Parathyroid adenoma (tissue), 2 donors: ENCODE results near the gene ALDH4A1.

ENCODE experiments used
- H2AFZ ChIP-seq: fragments of 300-600 bp; sonication (generic); one replicate; pipeline ENCODE4 v1.7.0; 2017; ENCODE audit warnings: antibody characterized with exemption, mild to moderate bottlenecking
- H3K27ac ChIP-seq: fragments of 300-600 bp; sonication (generic); one replicate; pipeline ENCODE4 v1.7.0; 2017
- H3K27me3 ChIP-seq: fragments of 300-600 bp; sonication (generic); one replicate; pipeline ENCODE4 v1.7.0; 2017; ENCODE audit warnings: low read length; ENCODE audit not compliant: control insufficient read depth, insufficient read depth
- H3K36me3 ChIP-seq: fragments of 300-600 bp; sonication (generic); one replicate; pipeline ENCODE4 v1.7.0; 2017; ENCODE audit warnings: low read length; ENCODE audit not compliant: control insufficient read depth, insufficient read depth
- H3K4me1 ChIP-seq: fragments of 300-600 bp; sonication (generic); one replicate; pipeline ENCODE4 v1.7.0; 2017; ENCODE audit warnings: control low read depth
- H3K4me2 ChIP-seq: fragments of 300-600 bp; sonication (generic); one replicate; pipeline ENCODE4 v1.7.0; 2017; ENCODE audit warnings: low read length
- H3K4me3 ChIP-seq: fragments of 300-600 bp; sonication (generic); one replicate; pipeline ENCODE4 v1.7.0; 2017; ENCODE audit warnings: low read depth, low read length
- H3K79me2 ChIP-seq: fragments of 300-600 bp; sonication (generic); one replicate; pipeline ENCODE4 v1.7.0; 2017; ENCODE audit warnings: control low read depth
- H3K9ac ChIP-seq: fragments of 300-600 bp; sonication (generic); one replicate; pipeline ENCODE4 v1.7.0; 2017; ENCODE audit warnings: mild to moderate bottlenecking
- H3K9me3 ChIP-seq: fragments of 300-600 bp; sonication (generic); one replicate; pipeline ENCODE4 v1.7.0; 2017; ENCODE audit warnings: low read length; ENCODE audit not compliant: control insufficient read depth
- CTCF ChIP-seq: fragments of 300-600 bp; sonication (generic); IDR thresholded peaks from one replicate; pipeline ENCODE4 v1.7.0; 2017; ENCODE audit warnings: antibody characterized with exemption, mild to moderate bottlenecking
- donor health status: primary hyperparathyroidism.

The ALDH4A1 gene

GRCh38 chr1:18939398-18940302 lies 37.3 kb upstream of the ALDH4A1 start:
- peak overlapping the region; percentile 49 for H3K27ac ChIP-seq
- no peak for TF ChIP-seq CTCF
- no peak overlapping the region for H3K9ac ChIP-seq
- H3K4me1 ChIP-seq: peaks cover 27% of the 10 kb centered on the region
- H3K36me3 ChIP-seq: no peaks in the 10 kb centered on the region
- no peak overlapping the region for H3K4me2 ChIP-seq
- peaks cover 63% of the 10 kb centered on the region for H3K79me2 ChIP-seq
- H2AFZ ChIP-seq: no peak overlapping the region
- no peaks in the 10 kb centered on the region for H3K27me3 ChIP-seq
- no peak overlapping the region for H3K4me3 ChIP-seq
- no peaks in the 10 kb centered on the region for H3K9me3 ChIP-seq

GRCh38 chr1:18938707-18939070 lies 36.3 kb upstream of the ALDH4A1 start:
- Histone ChIP-seq H3K9me3 (no peaks in the 10 kb centered on the region), H3K27me3 (no peaks in the 10 kb centered on the region), H3K36me3 (no peaks in the 10 kb centered on the region), H3K4me2 (no peak overlapping the region), H2AFZ (no peak overlapping the region), H3K4me3 (no peak overlapping the region), H3K79me2 (peaks cover 54% of the 10 kb centered on the region), H3K9ac (no peak overlapping the region), H3K4me1 (peaks cover 26% of the 10 kb centered on the region), H3K27ac (no peak overlapping the region)
- TF ChIP-seq CTCF: no peak

GRCh38 chr1:18938008-18938706 lies 35.8 kb upstream of the ALDH4A1 start:
- Histone ChIP-seq H3K27ac (no peak overlapping the region), H3K9ac (no peak overlapping the region), H3K36me3 (no peaks in the 10 kb centered on the region), H3K79me2 (peaks cover 48% of the 10 kb centered on the region), H3K4me3 (no peak overlapping the region), H3K27me3 (no peaks in the 10 kb centered on the region), H2AFZ (no peak overlapping the region), H3K4me2 (no peak overlapping the region), H3K9me3 (no peaks in the 10 kb centered on the region), H3K4me1 (peaks cover 26% of the 10 kb centered on the region)
- no peak for TF ChIP-seq CTCF

- Histone ChIP-seq H3K27ac (no peak overlapping the region), H3K9me3 (no peaks in the 10 kb centered on the region), H2AFZ (no peak overlapping the region), H3K36me3 (no peaks in the 10 kb centered on the region), H3K9ac (no peak overlapping the region), H3K4me2 (no peak overlapping the region), H3K4me3 (no peak overlapping the region), H3K79me2 (peaks cover 46% of the 10 kb centered on the region), H3K4me1 (peaks cover 26% of the 10 kb centered on the region), H3K27me3 (no peaks in the 10 kb centered on the region)
- TF ChIP-seq CTCF: no peak
Observed at GRCh38 chr1:18937539-18937938, 35.2 kb upstream of the ALDH4A1 start.
